ENCODE data around the gene SLX4IP. TPM values are rescaled to one million over a fixed set of nuclear protein-coding genes. Genes with fewer than 3 reads are reported as not detected.
A peak's percentile ranks its signal among the peaks of the same experiment; 100 is the strongest.

SLX4IP gene
- polyA plus RNA-seq, 3 donors, result 6.8 to 7.4 (median 7.1) TPM

DNA sequence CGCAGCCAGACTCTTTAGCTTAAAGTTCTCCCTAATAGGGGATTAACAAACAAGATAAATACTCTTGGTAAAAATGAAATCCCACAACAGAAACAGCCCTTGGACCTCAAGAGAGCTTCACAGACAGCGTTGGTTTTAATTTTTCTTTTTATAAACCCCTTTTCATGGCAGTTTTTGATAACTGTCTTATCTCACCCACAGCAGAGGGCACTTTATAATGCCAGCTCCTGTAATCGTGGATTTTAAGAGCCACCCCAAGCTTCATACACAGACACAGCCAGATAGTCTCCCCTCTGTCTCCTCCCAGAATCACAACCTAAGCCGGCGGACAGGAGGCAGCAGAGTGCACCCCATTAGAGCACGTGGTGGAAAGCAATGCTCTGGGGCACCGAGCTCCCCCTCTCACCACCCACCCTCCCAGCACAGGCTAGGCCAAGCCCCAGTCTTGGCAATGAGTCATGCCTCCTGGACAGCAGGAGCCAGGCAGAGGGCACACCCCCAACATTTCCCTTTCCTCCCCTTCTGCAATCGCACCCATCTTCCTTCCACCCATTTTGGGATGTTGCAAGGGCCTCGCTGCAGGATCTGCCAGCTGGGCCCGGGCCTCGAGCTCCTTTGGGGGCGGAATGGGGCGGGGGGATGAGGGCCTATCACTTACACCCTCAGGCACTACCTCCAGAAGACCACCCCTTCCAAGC lies 236.3 kb downstream of the SLX4IP start:
- no peak for DNase-seq (ENCODE audit: low read depth in 3 of 3, low spot score in 2 of 3)

DNA sequence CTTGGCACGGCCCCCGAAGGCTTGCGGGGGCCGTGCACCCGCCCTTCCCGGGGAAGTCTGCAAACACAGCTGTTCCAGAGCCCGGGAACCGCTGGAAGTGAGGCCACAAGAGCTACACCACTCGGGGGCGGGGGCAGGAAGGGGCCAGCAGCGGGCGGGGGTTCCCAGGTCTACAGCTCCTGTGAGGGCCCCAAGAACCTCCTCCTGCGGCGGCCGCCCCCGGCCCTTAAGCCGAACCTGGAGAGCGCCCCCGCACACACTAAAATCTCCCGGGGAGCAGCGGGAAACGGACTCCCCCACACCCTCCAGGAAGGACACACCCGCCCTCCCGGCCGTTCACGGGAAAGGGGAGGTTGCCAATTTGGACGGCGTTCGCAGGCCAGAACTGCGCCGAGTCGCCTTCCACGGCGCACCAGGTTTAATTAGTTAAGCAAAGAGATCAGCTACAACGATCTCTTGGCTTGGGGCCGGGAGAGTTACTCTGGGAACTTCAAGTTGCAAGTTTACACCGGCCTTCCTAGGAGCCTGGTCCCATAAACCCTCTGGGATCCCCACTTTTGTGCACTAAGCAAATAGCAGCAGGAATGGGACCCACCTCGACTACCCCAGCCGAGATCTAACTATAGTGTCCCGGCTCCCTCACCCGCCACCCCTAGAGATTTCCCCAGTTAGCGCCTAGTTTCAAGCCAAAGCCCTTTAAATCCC lies 237.0 kb downstream of the SLX4IP start:
- no peak for DNase-seq (ENCODE audit: low read depth in 3 of 3, low spot score in 2 of 3)

DNA sequence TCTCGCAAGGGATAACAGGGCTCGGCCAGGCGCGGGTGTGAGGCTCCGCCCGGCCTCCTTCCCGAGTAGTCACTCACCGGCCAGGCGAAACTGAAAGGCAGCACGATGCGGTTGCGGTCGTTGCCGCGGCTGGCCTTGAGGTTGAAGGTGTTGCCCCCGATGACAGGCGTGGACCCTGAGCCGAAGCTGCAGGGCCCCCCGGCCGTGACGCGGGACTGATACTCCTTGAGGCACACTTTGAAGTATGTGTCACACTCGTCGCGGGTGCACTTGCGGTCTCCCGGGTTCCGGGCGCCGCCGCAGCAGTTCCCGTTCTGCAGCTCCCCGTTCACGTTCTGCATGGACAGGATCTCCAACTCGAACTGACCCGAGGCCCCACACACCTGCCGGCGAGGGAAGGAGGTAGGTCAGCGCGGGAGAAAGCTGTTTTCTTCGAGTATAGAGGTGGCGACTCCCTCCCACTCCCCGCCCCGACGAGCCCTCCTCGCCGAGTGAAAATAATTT lies 237.6 kb downstream of the SLX4IP start:
- no peak for DNase-seq (ENCODE audit: low read depth in 3 of 3, low spot score in 2 of 3)

DNA sequence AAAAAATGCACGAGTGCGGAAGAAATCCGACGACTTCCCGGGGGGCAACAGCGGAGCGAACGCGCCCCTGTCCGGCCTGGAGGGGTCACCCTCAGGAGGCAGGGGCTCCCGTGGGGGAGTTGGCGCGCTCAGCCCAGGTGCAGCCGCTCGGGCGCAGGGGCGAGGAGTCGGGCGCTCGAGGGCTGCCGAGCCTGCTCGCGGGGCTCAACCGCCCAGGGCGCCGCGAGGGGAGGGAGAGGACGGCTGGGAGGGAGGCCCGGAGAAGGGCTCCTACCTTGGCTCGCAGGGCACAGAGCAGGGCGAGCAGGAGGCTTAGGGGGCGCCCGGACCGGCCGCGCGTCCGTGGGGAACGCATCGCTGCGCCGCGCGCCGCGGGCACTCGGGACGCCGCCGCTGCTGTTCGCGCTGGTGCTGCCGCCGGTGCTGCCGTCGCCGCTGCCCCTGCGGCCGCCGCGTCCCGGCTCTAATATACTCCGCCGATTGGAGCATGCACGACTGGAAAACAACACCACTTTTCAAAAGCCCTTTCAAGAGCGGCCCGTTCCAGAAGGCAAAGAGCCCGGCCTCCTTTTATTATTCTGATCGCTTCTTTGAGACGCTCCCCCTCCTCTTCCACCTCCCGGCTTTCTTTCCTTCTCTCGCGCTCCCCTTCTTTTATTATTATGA lies 238.2 kb downstream of the SLX4IP start:
- DNase-seq (ENCODE audit: low read depth in 3 of 3, low spot score in 2 of 3), result no peak

DNA sequence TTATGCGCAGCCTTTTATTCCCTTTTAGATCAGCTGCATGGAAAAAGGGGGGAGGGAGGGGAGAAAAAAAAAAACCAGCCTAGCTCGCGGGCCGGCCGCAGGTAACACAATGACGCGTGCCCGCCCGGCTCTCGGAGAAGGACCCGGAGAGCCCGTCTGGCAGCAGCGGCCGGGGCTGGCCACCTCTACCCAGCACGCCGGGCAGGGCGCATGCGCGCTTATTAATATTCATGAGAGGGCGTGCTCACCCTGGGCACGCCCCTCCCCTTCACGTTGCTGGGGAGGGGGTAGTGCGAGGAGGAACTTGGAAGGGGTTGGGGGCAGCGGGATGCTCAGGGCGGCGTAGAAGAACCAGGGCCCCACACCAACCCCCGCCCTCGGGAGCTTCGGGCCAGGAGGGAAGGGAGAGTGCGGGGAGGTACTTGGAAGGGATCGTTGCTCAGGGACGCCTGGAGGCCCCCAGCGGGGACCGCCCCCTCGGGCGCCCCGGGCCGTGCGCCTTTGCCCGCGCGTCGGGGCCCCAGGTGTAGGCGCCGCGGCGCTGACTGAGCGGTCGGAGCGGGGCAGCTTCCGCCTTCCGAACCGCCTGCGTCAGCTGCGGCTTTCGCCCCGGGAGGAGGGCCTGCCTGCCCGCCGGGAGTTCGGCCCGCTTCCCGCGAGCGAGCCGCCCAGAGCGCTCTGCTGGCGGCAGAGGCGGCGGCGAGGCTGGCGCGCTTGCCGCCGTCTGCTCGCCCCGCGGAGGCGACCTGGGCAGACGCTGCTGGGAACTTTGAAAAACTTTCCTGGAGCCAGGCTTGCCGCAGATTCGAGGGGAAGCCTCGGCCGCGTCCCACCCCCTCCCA lies 239.0 kb downstream of the SLX4IP start, which contains the start of gene JAG1:
TSS of gene JAG1 (minus strand) at position 158 of the 842 bp plus-strand sequence. CDS start 469 bp downstream, outside the sequence.
- DNase-seq (ENCODE audit: low read depth in 3 of 3, low spot score in 2 of 3), result peak; percentile 90 to 93 (median 93)

DNA sequence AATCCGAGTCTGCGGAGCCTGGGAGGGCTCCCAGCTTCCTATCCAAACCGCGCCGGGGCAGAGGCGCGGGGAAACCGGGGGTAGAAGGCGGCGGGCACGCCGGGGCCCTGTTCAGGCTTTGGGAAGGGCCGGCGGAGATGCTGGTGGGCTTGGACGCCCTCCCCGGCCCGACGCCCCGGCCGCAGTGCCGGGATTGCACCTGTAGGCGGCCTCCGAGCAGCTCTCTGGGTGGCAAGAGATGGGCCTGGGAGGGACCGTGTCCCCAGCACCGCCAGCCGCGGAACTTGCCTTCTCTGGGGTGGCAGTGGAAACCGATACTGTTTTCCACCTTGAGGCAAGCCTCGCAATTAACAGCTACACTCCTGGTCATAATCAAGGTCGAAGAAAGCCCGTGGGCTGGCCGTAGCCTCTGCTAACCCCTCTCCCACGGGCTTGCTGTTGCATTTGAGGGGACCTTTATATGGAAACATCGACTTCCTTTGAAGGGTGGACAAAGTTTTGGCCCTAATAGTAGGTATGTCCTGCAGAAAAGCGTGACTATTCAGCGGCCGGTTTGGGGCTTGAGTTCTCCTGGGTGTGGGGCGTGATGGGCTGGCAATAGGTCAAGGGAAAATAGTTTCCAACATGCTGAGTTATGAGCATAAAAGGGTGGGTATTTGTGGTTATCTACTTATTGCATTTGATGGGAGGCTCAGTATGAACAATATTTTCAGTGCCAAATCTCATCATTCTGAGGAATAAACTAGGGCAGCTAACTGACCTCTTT lies 239.8 kb downstream of the SLX4IP start:
- no peak for DNase-seq (ENCODE audit: low read depth in 3 of 3, low spot score in 2 of 3)

DNA sequence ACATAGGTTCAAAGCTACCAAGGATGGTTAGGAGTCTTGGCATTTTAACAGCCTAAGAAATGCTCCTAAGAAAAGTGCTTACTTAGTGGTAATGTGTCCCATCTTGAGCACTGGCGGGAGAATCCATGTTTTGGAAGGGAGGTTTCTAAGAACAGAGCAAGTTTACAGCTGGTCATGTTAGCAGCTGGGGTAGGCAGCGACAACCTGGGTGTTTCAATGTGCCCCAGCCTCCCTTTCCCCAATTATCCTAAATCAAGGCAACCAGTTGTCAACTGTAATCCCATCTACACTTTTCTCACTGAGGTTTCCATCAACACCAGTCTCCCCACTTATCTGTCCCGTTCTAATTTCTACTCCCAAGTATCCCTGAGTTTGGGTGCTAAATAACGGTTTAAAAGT lies 240.3 kb downstream of the SLX4IP start:
- DNase-seq (ENCODE audit: low read depth in 3 of 3, low spot score in 2 of 3), result no peak

DNA sequence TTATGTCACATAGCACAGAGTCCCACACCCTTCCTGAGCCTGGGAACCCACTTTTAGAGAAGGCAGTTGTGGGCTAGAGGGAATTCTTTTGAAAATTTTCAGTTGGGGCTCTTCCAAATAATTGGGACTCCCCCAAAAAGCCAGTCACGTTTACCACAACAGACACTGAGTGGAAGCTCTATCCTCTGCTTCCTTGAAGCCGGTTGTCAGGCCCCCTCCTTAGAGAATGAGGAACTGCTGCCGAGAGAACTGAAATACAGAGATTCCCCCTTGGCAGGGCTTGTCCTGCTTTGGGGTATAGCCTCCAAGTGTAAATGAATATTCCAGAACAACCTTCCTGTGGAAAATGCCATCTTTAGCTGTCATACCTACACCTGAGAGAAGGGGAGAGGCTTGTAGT lies 241.4 kb downstream of the SLX4IP start:
- no peak for DNase-seq (ENCODE audit: low read depth in 3 of 3, low spot score in 2 of 3)

Other genes starting within 250 kb of the SLX4IP start
- 1 to 10 TPM; 5.5 to 6.3 (median 5.9) TPM for gene SNAP25, start 216.5 kb upstream of the SLX4IP start, polyA plus RNA-seq (ENCODE audit: insufficient read length in 3 of 3)
- gene MKKS, start 1.1 kb upstream of the SLX4IP start, polyA plus RNA-seq (ENCODE audit: insufficient read length in 3 of 3), result 10 to 100 TPM; 37.1 to 37.5 (median 37.3) TPM
- gene JAG1, start 238.7 kb downstream of the SLX4IP start, polyA plus RNA-seq (ENCODE audit: insufficient read length in 3 of 3), result 100 to 1,000 TPM; 152 to 163 (median 156) TPM